ENCODE results near the gene DLEU7.

Gene DLEU7

GRCh38 chr13:50826035-50826434 lies 17.5 kb downstream of the DLEU7 start:
- H3K36me3 ChIP-seq (ENCODE audit: control insufficient read depth, insufficient read depth, low read length) = no peaks in the 10 kb centered on the region
- H3K4me3 ChIP-seq (ENCODE audit: extremely low read depth, insufficient read depth, low read length, poor library complexity, severe bottlenecking) = no peak overlapping the region
- no peak overlapping the region for H3K27ac ChIP-seq (ENCODE audit: low read depth, low read length, severe bottlenecking)
- no peaks in the 10 kb centered on the region for H3K4me1 ChIP-seq (ENCODE audit: control insufficient read depth, insufficient read depth, low read length, poor library complexity, severe bottlenecking)
- no peaks in the 10 kb centered on the region for H3K9me3 ChIP-seq (ENCODE audit: control insufficient read depth, low read length)
- WGBS, 2 experiments (ENCODE audit: insufficient coverage in 2 of 2) = 60% methylated on average over 1 of the region's 3 CpGs; no CpG with 5 or more reads in 1 of the 2 experiments

- 76 to 83% methylated on average over 3 to 4 of the region's 4 CpGs for WGBS, 2 experiments (ENCODE audit: insufficient coverage in 2 of 2)
- H3K9me3 ChIP-seq (ENCODE audit: control insufficient read depth, low read length) = no peaks in the 10 kb centered on the region
- no peak overlapping the region for H3K27ac ChIP-seq (ENCODE audit: low read depth, low read length, severe bottlenecking)
These were observed 31.2 kb downstream of the DLEU7 start for GRCh38 chr13:50812242-50812641.

DNA sequence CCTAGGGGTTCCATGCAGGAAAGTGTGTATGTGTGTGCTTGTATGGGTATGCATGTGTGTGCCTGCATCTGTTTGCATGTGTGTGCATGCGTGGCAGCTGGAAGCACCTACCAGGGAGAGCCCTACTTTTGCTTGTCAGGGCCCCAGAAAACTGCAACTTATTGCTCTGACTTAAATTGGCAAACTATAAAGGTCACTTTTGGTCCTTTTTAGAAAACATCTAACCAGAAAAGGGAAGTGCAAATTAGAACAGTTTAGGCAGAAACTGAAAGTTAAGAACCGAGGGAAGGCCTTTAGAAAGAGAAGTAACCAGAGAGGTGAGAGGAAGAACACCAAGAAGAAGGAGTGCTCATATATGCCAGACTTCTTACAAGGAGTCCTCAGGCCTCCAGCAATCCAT lies 32.5 kb downstream of the DLEU7 start:
- 85 to 100% methylated on average over 1 to 2 of the region's 2 CpGs for WGBS, 2 experiments (ENCODE audit: insufficient coverage in 2 of 2)
- Histone ChIP-seq H3K36me3 (ENCODE audit: control insufficient read depth, insufficient read depth, low read length) (no peaks in the 10 kb centered on the region), H3K27ac (ENCODE audit: low read depth, low read length, severe bottlenecking) (no peak overlapping the region), H3K4me1 (ENCODE audit: control insufficient read depth, insufficient read depth, low read length, poor library complexity, severe bottlenecking) (no peaks in the 10 kb centered on the region), H3K4me3 (ENCODE audit: extremely low read depth, insufficient read depth, low read length, poor library complexity, severe bottlenecking) (no peak overlapping the region), H3K9me3 (ENCODE audit: control insufficient read depth, low read length) (no peaks in the 10 kb centered on the region)

More at GRCh38 chr13:50812242-50812641, 31.2 kb downstream of the DLEU7 start:
- Histone ChIP-seq H3K36me3 (ENCODE audit: control insufficient read depth, insufficient read depth, low read length) (no peaks in the 10 kb centered on the region), H3K4me3 (ENCODE audit: extremely low read depth, insufficient read depth, low read length, poor library complexity, severe bottlenecking) (no peak overlapping the region), H3K4me1 (ENCODE audit: control insufficient read depth, insufficient read depth, low read length, poor library complexity, severe bottlenecking) (no peaks in the 10 kb centered on the region)

DNA sequence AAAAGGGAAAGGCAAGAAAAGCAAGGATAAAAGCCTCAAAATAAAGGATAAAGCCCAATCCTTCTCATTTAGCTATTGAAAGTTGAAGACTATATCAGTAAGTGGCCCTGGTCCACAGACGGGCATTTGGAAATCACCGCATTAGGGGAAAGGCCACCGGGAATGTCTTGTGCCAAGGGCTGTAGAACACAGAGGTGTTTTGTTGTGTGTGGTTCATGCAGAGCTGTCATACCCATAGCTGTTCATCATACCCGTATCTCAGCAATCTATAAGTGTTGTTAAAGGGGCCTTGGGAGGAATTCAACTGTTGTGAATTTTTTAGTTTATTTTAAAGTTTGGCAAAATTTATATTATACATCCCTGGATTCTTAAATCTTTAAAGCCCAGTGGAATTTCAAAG lies 33.0 kb downstream of the DLEU7 start:
- Histone ChIP-seq H3K4me1 (ENCODE audit: control insufficient read depth, insufficient read depth, low read length, poor library complexity, severe bottlenecking) (no peaks in the 10 kb centered on the region), H3K27ac (ENCODE audit: low read depth, low read length, severe bottlenecking) (no peak overlapping the region), H3K9me3 (ENCODE audit: control insufficient read depth, low read length) (no peaks in the 10 kb centered on the region), H3K4me3 (ENCODE audit: extremely low read depth, insufficient read depth, low read length, poor library complexity, severe bottlenecking) (no peak overlapping the region), H3K36me3 (ENCODE audit: control insufficient read depth, insufficient read depth, low read length) (no peaks in the 10 kb centered on the region)
- 88 to 100% methylated on average over 2 to 3 of the region's 4 CpGs for WGBS, 2 experiments (ENCODE audit: insufficient coverage in 2 of 2)

DNA sequence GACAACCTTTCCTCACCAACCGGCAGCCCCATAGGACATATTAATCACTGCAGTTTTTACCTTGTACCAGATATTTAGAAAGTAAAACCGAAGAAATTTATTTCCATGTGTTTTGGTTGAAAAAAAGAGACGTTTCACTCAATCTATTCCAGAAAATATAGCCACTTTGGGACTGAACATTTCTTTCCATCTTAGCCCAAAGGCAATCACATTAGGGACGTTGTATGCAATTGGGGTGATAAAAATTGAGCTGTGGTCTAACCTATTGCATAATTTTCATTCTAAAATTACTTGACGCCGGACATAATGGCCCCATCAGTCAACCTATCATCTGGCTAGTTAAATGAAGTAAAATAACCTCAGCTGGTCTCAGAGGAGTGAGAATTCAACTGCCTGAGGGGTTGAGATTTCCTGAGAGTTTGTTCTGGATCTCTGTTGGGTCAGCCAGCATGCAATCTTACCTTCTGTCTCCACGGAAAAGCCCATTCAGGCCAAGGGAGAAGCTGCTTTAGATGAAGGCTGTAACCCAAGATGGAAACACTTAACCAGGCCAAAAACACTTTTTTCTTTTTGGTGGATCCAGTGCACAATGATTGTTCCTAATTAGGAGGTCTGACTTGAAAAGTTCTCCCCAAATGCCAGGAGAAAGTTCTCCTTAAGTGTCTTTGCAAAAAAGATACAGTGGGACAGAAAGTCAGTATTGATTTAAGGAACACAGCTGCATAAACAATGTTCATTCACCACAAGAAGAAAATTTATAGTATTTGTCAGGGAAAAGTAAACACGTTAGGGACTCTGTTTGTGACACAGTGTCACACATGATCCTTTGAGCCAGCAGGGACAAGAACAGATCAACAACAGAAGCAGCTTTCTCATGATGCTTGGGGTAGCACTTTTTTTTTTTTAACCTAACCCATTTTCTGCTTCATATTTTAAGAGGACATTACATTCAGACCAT lies 34.1 kb downstream of the DLEU7 start:
- WGBS, 2 experiments (ENCODE audit: insufficient coverage in 2 of 2) = 86 to 88% methylated on average over 1 of the region's 8 CpGs
- Histone ChIP-seq H3K27ac (ENCODE audit: low read depth, low read length, severe bottlenecking) (no peak overlapping the region), H3K36me3 (ENCODE audit: control insufficient read depth, insufficient read depth, low read length) (no peaks in the 10 kb centered on the region), H3K4me1 (ENCODE audit: control insufficient read depth, insufficient read depth, low read length, poor library complexity, severe bottlenecking) (no peaks in the 10 kb centered on the region), H3K4me3 (ENCODE audit: extremely low read depth, insufficient read depth, low read length, poor library complexity, severe bottlenecking) (no peak overlapping the region), H3K9me3 (ENCODE audit: control insufficient read depth, low read length) (no peaks in the 10 kb centered on the region)

DNA sequence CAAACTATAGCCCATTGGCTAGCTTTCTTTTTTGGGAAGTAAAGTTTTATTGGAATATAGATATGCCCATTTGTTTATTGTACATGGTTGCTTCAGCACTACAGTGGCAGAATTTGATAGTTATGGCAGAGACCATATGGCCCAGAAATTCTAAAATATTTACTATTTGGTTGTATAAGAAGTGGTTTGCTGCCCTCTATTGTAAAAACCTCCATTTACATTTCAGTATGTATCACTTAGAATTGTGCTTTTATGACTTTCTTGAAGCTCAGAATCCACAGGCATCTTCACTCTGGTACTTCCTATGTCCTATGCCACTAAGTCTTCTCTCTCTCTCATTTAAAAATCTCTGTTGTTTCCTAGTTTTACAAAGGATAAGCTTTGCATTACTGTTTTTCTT lies 37.7 kb downstream of the DLEU7 start:
- no peaks in the 10 kb centered on the region for H3K36me3 ChIP-seq (ENCODE audit: control insufficient read depth, insufficient read depth, low read length)
- no peak overlapping the region for H3K27ac ChIP-seq (ENCODE audit: low read depth, low read length, severe bottlenecking)
- no peaks in the 10 kb centered on the region for H3K4me1 ChIP-seq (ENCODE audit: control insufficient read depth, insufficient read depth, low read length, poor library complexity, severe bottlenecking)
- H3K4me3 ChIP-seq (ENCODE audit: extremely low read depth, insufficient read depth, low read length, poor library complexity, severe bottlenecking) = no peak overlapping the region
- no peaks in the 10 kb centered on the region for H3K9me3 ChIP-seq (ENCODE audit: control insufficient read depth, low read length)

DNA sequence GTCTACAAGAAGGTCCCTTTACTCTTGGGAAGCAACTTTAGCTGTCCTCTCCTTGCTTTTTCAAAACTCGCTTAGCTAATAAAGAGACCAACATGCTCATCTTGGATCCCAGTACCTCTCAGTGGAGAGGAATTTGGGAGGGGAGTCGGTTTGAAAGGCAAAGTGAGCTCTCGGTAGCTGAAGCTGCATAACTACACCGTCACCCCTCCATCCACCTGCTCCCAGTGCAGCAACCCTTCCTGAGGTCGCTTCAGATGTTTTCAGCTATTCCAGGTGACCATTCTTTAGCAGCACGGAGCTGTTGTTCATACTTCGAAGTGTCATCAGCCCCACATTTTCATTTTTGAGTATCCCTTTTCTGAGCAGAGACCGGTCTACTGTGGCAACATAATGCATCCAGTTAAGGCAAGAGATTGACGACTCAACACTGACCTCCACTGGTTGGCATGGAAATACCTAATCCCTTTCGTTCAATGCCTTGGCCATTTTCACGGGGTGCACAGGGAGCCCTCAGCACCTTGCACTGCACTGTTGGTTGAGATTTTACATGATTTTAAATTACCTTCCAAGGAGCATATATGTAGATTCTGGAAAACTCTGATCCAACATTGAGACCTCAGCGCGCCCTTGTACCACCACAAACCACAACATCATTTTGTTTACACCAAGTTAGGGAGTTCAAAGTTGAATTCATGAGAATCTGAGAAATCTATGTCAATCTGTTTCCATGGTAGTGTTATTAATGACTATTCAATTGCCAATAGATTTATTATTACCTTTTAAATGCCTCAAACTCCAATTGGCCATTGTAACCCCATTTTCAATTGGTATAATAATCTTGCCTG lies 42.2 kb downstream of the DLEU7 start:
- Histone ChIP-seq H3K4me1 (ENCODE audit: control insufficient read depth, insufficient read depth, low read length, poor library complexity, severe bottlenecking) (no peaks in the 10 kb centered on the region), H3K36me3 (ENCODE audit: control insufficient read depth, insufficient read depth, low read length) (no peaks in the 10 kb centered on the region), H3K9me3 (ENCODE audit: control insufficient read depth, low read length) (no peaks in the 10 kb centered on the region), H3K4me3 (ENCODE audit: extremely low read depth, insufficient read depth, low read length, poor library complexity, severe bottlenecking) (no peak overlapping the region), H3K27ac (ENCODE audit: low read depth, low read length, severe bottlenecking) (no peak overlapping the region)
- WGBS, 2 experiments (ENCODE audit: insufficient coverage in 2 of 2) = 17 to 19% methylated on average over 6 to 9 of the region's 13 CpGs

DNA sequence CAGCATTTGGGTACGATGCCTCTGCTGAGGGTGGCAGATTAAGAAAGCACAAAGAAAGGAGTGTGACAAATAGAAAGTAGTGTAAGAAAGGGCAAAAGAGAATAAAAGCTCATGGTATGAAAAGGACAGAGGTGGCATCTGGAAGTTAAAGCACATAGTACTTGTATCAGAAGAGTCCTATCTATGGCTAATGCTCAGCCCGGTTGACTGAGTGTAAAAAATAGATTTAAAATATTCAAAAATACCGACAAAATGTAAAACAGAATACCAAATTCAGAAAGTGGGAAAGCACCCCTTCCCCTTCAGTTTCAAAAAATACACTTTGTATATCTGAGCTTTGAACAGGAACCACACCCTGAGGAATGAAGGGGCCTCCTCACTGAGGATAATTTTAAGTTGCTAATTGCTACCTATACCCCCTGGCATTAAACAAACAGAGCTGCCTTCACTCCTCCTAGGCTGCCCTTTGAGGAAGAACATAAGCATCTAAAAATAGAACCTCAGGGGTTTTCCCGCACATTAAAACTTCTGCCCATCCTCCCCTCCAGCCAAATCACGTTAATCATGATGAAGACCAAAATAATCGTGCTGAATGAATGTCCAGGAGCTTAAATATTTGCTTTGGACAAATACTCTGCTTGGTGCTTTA lies 43.3 kb downstream of the DLEU7 start:
- H3K4me3 ChIP-seq (ENCODE audit: extremely low read depth, insufficient read depth, low read length, poor library complexity, severe bottlenecking) = no peak overlapping the region
- no peaks in the 10 kb centered on the region for H3K36me3 ChIP-seq (ENCODE audit: control insufficient read depth, insufficient read depth, low read length)
- 87 to 88% methylated on average over 3 to 5 of the region's 6 CpGs for WGBS, 2 experiments (ENCODE audit: insufficient coverage in 2 of 2)
- no peak overlapping the region for H3K27ac ChIP-seq (ENCODE audit: low read depth, low read length, severe bottlenecking)
- no peaks in the 10 kb centered on the region for H3K9me3 ChIP-seq (ENCODE audit: control insufficient read depth, low read length)
- H3K4me1 ChIP-seq (ENCODE audit: control insufficient read depth, insufficient read depth, low read length, poor library complexity, severe bottlenecking) = no peaks in the 10 kb centered on the region

- Histone ChIP-seq H3K27ac (ENCODE audit: low read depth, low read length, severe bottlenecking) (no peak overlapping the region), H3K4me1 (ENCODE audit: control insufficient read depth, insufficient read depth, low read length, poor library complexity, severe bottlenecking) (no peaks in the 10 kb centered on the region), H3K4me3 (ENCODE audit: extremely low read depth, insufficient read depth, low read length, poor library complexity, severe bottlenecking) (no peak overlapping the region), H3K9me3 (ENCODE audit: control insufficient read depth, low read length) (no peaks in the 10 kb centered on the region), H3K36me3 (ENCODE audit: control insufficient read depth, insufficient read depth, low read length) (no peaks in the 10 kb centered on the region)
- 92 to 100% methylated on average over 1 to 2 of the region's 2 CpGs for WGBS, 2 experiments (ENCODE audit: insufficient coverage in 2 of 2)
These were observed 44.6 kb downstream of the DLEU7 start for GRCh38 chr13:50798923-50799322.

GRCh38 chr13:50797091-50797490 lies 46.4 kb downstream of the DLEU7 start:
- Histone ChIP-seq H3K27ac (ENCODE audit: low read depth, low read length, severe bottlenecking) (no peak overlapping the region), H3K4me1 (ENCODE audit: control insufficient read depth, insufficient read depth, low read length, poor library complexity, severe bottlenecking) (no peaks in the 10 kb centered on the region), H3K4me3 (ENCODE audit: extremely low read depth, insufficient read depth, low read length, poor library complexity, severe bottlenecking) (no peak overlapping the region), H3K9me3 (ENCODE audit: control insufficient read depth, low read length) (no peaks in the 10 kb centered on the region), H3K36me3 (ENCODE audit: control insufficient read depth, insufficient read depth, low read length) (no peaks in the 10 kb centered on the region)
- 90 to 93% methylated on average over 5 to 6 of the region's 8 CpGs for WGBS, 2 experiments (ENCODE audit: insufficient coverage in 2 of 2)
